ENCODE data around the gene NOPCHAP1.

GRCh38 chr12:104959335-104959841 is 26.7 kb upstream of the NOPCHAP1 start:
- TF ChIP-seq GABPA (IDR thresholded peaks at IDR 0.05; ENCODE audit: low read depth), result no peak
- no peak for TF ChIP-seq CTCF (IDR thresholded peaks at IDR 0.05; ENCODE audit: insufficient read depth, low read length)
